Measurements from ENCODE around the gene KRT84. TPM values are rescaled to one million over a fixed set of nuclear protein-coding genes. Genes with fewer than 3 reads are reported as not detected.

KRT84 gene
- total RNA-seq, 2 donors from 2014 or later, result not detected

GRCh38 chr12:52341066-52341580 lies 44.3 kb downstream of the KRT84 start:
- peaks cover 5% of the 10 kb centered on the region for H3K27me3 Mint-ChIP-seq
- H3K4me3 Mint-ChIP-seq, result no peak overlapping the region
- H3K36me3 Mint-ChIP-seq (ENCODE audit: low read depth), result no peaks in the 10 kb centered on the region
- ATAC-seq (replicated peaks), result no peak
- H3K27ac Mint-ChIP-seq, result no peak overlapping the region
- H3K4me1 Mint-ChIP-seq, result no peaks in the 10 kb centered on the region
- no peaks in the 10 kb centered on the region for H3K9me3 Mint-ChIP-seq

GRCh38 chr12:52338241-52338960 lies 47.1 kb downstream of the KRT84 start:
- Mint-ChIP-seq H3K27ac (no peak overlapping the region), H3K9me3 (no peaks in the 10 kb centered on the region), H3K4me3 (no peak overlapping the region), H3K4me1 (no peaks in the 10 kb centered on the region), H3K36me3 (ENCODE audit: low read depth) (no peaks in the 10 kb centered on the region), H3K27me3 (peaks cover 17% of the 10 kb centered on the region)
- no peak for ATAC-seq (replicated peaks)

DNA sequence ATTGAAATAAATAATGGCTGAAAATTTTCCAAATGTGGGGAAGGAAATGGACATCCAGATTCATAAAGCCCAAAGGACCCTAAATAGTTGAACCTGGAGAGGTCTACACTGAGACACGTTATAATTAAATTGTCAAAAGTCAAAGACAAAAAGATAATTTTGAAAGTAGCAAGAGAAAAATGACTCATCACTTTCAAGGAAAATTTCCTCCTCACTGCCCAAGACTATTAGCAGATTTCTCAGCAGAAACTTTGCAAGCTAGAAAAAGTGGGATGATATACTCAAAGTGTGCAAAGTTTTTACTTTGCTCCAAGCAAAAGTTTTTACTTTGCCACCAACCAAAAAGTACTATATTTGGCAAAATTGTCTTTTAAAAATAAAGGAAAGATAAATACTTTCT lies 48.4 kb downstream of the KRT84 start:
- H3K27ac Mint-ChIP-seq, result no peak overlapping the region
- H3K4me1 Mint-ChIP-seq, result no peaks in the 10 kb centered on the region
- ATAC-seq (replicated peaks), result no peak
- no peaks in the 10 kb centered on the region for H3K36me3 Mint-ChIP-seq (ENCODE audit: low read depth)
- peaks cover 17% of the 10 kb centered on the region for H3K27me3 Mint-ChIP-seq
- no peaks in the 10 kb centered on the region for H3K9me3 Mint-ChIP-seq
- H3K4me3 Mint-ChIP-seq, result no peak overlapping the region

GRCh38 chr12:52336641-52337040 lies 48.8 kb downstream of the KRT84 start:
- no peaks in the 10 kb centered on the region for H3K4me1 Mint-ChIP-seq
- peaks cover 17% of the 10 kb centered on the region for H3K27me3 Mint-ChIP-seq
- H3K27ac Mint-ChIP-seq, result no peak overlapping the region
- no peaks in the 10 kb centered on the region for H3K9me3 Mint-ChIP-seq
- no peak overlapping the region for H3K4me3 Mint-ChIP-seq
- no peak for ATAC-seq (replicated peaks)
- H3K36me3 Mint-ChIP-seq (ENCODE audit: low read depth), result no peaks in the 10 kb centered on the region

DNA sequence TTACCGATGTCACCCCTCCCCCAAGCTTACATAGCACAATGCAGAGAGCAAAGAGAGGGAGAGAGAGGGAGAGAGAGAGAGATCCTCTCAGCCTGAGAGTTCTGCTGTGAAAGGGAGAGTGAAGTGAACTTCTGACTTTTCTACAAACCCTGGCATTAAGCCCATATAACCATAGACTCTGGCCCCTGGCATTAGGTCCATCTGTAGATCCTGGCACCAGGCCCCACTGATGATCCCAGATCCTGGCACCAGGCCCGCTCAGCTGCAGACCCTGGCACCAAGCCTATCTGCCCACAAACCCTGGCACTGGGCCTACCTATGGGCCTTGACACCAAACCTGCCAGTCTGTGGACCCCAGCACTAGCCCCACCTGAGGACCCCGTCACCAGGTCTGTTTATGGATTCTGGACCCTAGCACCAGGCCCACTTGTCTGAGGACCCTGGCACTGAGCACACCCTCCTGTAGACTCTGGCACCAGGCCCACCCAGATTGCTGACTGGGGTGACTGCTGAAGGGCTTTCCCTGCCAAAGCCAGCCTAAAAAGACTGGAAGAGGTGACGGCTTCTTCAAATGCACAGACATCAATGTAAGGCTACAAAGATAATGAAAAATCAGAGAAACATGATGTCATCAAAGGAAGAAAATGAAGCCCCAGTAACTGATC lies 49.7 kb downstream of the KRT84 start:
- ATAC-seq (replicated peaks), result no peak
- Mint-ChIP-seq H3K27me3 (peaks cover 17% of the 10 kb centered on the region), H3K36me3 (ENCODE audit: low read depth) (no peaks in the 10 kb centered on the region), H3K27ac (no peak overlapping the region), H3K4me1 (no peaks in the 10 kb centered on the region), H3K4me3 (no peak overlapping the region), H3K9me3 (no peaks in the 10 kb centered on the region)

DNA sequence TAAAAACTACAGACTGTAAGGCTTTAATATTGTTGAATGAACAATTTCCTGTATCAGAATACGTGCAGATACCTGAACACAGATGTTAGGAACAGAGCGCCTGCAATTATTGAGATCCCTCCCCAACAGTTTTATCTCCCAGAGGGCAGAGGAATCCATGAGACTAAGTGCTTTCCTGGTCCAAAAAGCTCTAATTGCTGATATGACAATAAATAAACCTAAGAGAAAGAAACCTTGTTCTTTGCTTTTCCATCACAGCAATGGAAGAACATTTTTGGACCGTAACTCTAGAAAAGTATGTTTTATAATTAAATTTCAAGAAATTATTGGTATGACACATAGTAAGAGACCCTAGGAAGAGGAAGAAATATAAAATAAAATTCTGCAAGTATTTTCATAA lies 51.3 kb downstream of the KRT84 start:
- Mint-ChIP-seq H3K27ac (no peak overlapping the region), H3K27me3 (peaks cover 17% of the 10 kb centered on the region), H3K9me3 (no peaks in the 10 kb centered on the region), H3K36me3 (ENCODE audit: low read depth) (no peaks in the 10 kb centered on the region), H3K4me1 (no peaks in the 10 kb centered on the region), H3K4me3 (no peak overlapping the region)
- ATAC-seq (replicated peaks), result no peak

- Mint-ChIP-seq H3K4me1 (no peaks in the 10 kb centered on the region), H3K27me3 (peaks cover 12% of the 10 kb centered on the region), H3K36me3 (ENCODE audit: low read depth) (no peaks in the 10 kb centered on the region), H3K27ac (no peak overlapping the region), H3K9me3 (no peaks in the 10 kb centered on the region), H3K4me3 (no peak overlapping the region)
- ATAC-seq (replicated peaks), result no peak
Measured at GRCh38 chr12:52333321-52333720, 52.1 kb downstream of the KRT84 start.

DNA sequence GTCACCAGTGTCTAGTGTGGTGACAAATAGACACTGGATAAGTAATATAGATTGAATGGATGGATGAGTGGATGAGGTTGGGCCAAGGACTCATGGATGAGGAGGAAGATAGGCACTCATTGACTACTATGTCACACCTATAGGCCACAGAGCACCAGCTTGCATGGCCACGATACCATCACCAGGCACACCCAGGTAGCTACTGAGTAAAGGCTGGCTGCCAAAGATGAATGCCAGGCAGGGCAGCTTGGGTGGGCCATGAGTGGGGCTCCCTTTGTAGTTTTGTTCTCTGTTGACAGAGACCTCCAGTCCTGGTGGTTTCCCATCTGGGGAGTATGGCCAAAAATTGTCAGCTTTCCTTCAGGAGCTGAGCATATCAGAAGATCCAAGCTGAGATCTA lies 53.1 kb downstream of the KRT84 start:
- peaks cover 12% of the 10 kb centered on the region for H3K27me3 Mint-ChIP-seq
- no peaks in the 10 kb centered on the region for H3K9me3 Mint-ChIP-seq
- H3K36me3 Mint-ChIP-seq (ENCODE audit: low read depth), result no peaks in the 10 kb centered on the region
- H3K4me3 Mint-ChIP-seq, result no peak overlapping the region
- no peak overlapping the region for H3K27ac Mint-ChIP-seq
- ATAC-seq (replicated peaks), result no peak
- peaks cover 2% of the 10 kb centered on the region for H3K4me1 Mint-ChIP-seq

- no peaks in the 10 kb centered on the region for H3K36me3 Mint-ChIP-seq (ENCODE audit: low read depth)
- no peak for ATAC-seq (replicated peaks)
- peaks cover 12% of the 10 kb centered on the region for H3K27me3 Mint-ChIP-seq
- H3K4me3 Mint-ChIP-seq, result no peak overlapping the region
- H3K27ac Mint-ChIP-seq, result no peak overlapping the region
- peaks cover 7% of the 10 kb centered on the region for H3K4me1 Mint-ChIP-seq
- no peaks in the 10 kb centered on the region for H3K9me3 Mint-ChIP-seq
Measured at GRCh38 chr12:52331833-52332232, 53.6 kb downstream of the KRT84 start.

DNA sequence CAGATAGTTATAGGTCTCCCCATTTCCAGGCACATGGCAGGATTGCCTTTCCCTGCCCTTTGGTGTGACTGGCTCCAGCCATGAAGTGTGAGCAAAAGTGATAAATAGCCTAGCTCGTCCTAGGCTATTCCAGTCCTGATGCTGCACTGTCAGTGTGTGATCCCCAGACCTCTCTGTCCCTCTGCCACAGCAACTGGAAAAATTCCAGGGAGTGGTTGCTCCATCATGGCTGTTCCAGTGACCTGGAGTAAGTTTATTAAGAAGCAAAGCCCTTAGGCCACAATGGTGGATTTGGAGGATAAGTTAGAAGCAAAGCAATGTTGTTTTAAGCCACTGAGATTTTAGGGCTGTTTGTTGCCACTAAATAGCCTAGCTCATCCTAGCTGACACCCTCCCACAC lies 54.4 kb downstream of the KRT84 start:
- ATAC-seq (replicated peaks), result no peak
- Mint-ChIP-seq H3K4me3 (no peak overlapping the region), H3K27me3 (peaks cover 12% of the 10 kb centered on the region), H3K36me3 (ENCODE audit: low read depth) (no peaks in the 10 kb centered on the region), H3K4me1 (peaks cover 7% of the 10 kb centered on the region), H3K9me3 (no peaks in the 10 kb centered on the region), H3K27ac (no peak overlapping the region)

GRCh38 chr12:52327830-52328500 lies 57.5 kb downstream of the KRT84 start:
- ATAC-seq (replicated peaks), result no peak
- Mint-ChIP-seq H3K4me1 (peaks cover 7% of the 10 kb centered on the region), H3K9me3 (no peaks in the 10 kb centered on the region), H3K4me3 (no peak overlapping the region), H3K27ac (peak overlapping the region; percentile 6), H3K36me3 (ENCODE audit: low read depth) (no peaks in the 10 kb centered on the region), H3K27me3 (peaks cover 7% of the 10 kb centered on the region)

Other genes starting within 250 kb of the KRT84 start
- not detected for gene KRT80, start 193.6 kb downstream of the KRT84 start, total RNA-seq
- gene KRT7, start 152.4 kb downstream of the KRT84 start, total RNA-seq, result 10 to 100 TPM in 1 of 2 donors, 1 to 10 TPM in 1; 7.6 to 12.5 TPM
- 1 to 10 TPM in 1 of 2 donors, under 1 TPM in 1; 0.56 to 2.1 TPM for gene KRT86, start 111.0 kb downstream of the KRT84 start, total RNA-seq
- gene KRT81, start 94.1 kb downstream of the KRT84 start, total RNA-seq, result not detected
- gene KRT83, start 64.3 kb downstream of the KRT84 start, total RNA-seq, result not detected
- not detected for gene KRT85, start 18.2 kb downstream of the KRT84 start, total RNA-seq
- not detected for gene KRT82, start 20.7 kb upstream of the KRT84 start, total RNA-seq
- gene KRT75, start 48.7 kb upstream of the KRT84 start, total RNA-seq, result not detected
- gene KRT6B, start 66.5 kb upstream of the KRT84 start, total RNA-seq, result not detected
- gene KRT6C, start 88.2 kb upstream of the KRT84 start, total RNA-seq, result not detected
- not detected for gene KRT6A, start 107.6 kb upstream of the KRT84 start, total RNA-seq
- gene KRT5, start 134.7 kb upstream of the KRT84 start, total RNA-seq, result not detected
- not detected for gene KRT71, start 167.5 kb upstream of the KRT84 start, total RNA-seq
- gene KRT74, start 188.2 kb upstream of the KRT84 start, total RNA-seq, result not detected
- gene KRT72, start 215.8 kb upstream of the KRT84 start, total RNA-seq, result not detected
- not detected for gene KRT73, start 232.9 kb upstream of the KRT84 start, total RNA-seq

All from activated T-helper 17 cell treated with anti-CD3 and anti-CD28 coated beads, Interleukin-2, amount 50 U/mL, for 72 hours (primary cell).